GM23338 (cell line): ENCODE measurements around the gene THSD4. TPM values are rescaled to one million over a fixed set of nuclear protein-coding genes. Genes with fewer than 3 reads are reported as not detected.

Experiments
- ATAC-seq: fragments of 200-7000 bp; cut with Tn5 transposase; 3 replicates; pipeline ENCODE4 v1.9.1; 2020
- DNase-seq: peaks from one replicate; pipeline ENCODE4 v3.0.0-alpha.2; 2015; ENCODE audit warnings: low spot score
- H2AFZ ChIP-seq: fragments of 200-600 bp; sonication (generic); 2 replicates; pipeline ENCODE4 v1.8.0; 2016; ENCODE audit warnings: antibody characterized with exemption, mild to moderate bottlenecking, moderate library complexity
- H3F3A ChIP-seq: fragments of 200-600 bp; sonication (generic); replicated peaks from 2 replicates; pipeline ENCODE4 v1.8.0; 2017; ENCODE audit warnings: antibody characterized with exemption, mixed run types, low read depth
- H3K27ac ChIP-seq: fragments of 200-600 bp; sonication (generic); 2 replicates; pipeline ENCODE4 v1.6.1; 2016; ENCODE audit warnings: low read depth
- H3K27me3 ChIP-seq: fragments of 200-600 bp; sonication (generic); 2 replicates; pipeline ENCODE4 v1.8.0; 2016; ENCODE audit warnings: mild to moderate bottlenecking, mixed run types, moderate library complexity; ENCODE audit not compliant: insufficient read depth
- H3K36me3 ChIP-seq: fragments of 200-600 bp; sonication (generic); 2 replicates; pipeline ENCODE4 v1.8.0; 2016; ENCODE audit warnings: mild to moderate bottlenecking; ENCODE audit not compliant: insufficient read depth
- H3K4me1 ChIP-seq: fragments of 200-600 bp; sonication (generic); 2 replicates; pipeline ENCODE4 v1.8.0; 2016; ENCODE audit warnings: mild to moderate bottlenecking, moderate library complexity; ENCODE audit not compliant: insufficient read depth
- H3K4me2 ChIP-seq: fragments of 200-600 bp; sonication (generic); 2 replicates; pipeline ENCODE4 v1.7.1; 2017; ENCODE audit warnings: mixed run types
- H3K4me3 ChIP-seq: fragments of 200-600 bp; sonication (generic); 2 replicates; pipeline ENCODE4 v1.6.1; 2016; ENCODE audit warnings: mixed run types
- H3K79me2 ChIP-seq: fragments of 200-600 bp; sonication (generic); replicated peaks from 2 replicates; pipeline ENCODE4 v1.8.0; 2017; ENCODE audit warnings: mild to moderate bottlenecking; ENCODE audit not compliant: insufficient read depth
- H3K9me2 ChIP-seq: fragments of 200-600 bp; sonication (generic); 2 replicates; pipeline ENCODE4 v1.8.0; 2017; ENCODE audit not compliant: insufficient read depth
- H4K20me1 ChIP-seq: fragments of 200-600 bp; sonication (generic); replicated peaks from 2 replicates; pipeline ENCODE4 v1.8.0; 2017; ENCODE audit warnings: mild to moderate bottlenecking; ENCODE audit not compliant: insufficient read depth
- H3K27ac Mint-ChIP-seq: 2 replicates; pipeline ENCODE4 v1.8.0; 2020; ENCODE audit warnings: inconsistent platforms, mild to moderate bottlenecking, moderate library complexity, mixed read lengths
- H3K27me3 Mint-ChIP-seq: 3 replicates; pipeline ENCODE4 v1.8.0; 2022; ENCODE audit warnings: low read depth, mild to moderate bottlenecking, moderate library complexity, mixed read lengths, inconsistent platforms; ENCODE audit not compliant: insufficient read depth, poor library complexity
- H3K36me3 Mint-ChIP-seq: 3 replicates; pipeline ENCODE4 v1.8.0; 2021; ENCODE audit warnings: low read depth, mild to moderate bottlenecking, inconsistent platforms, moderate library complexity, mixed read lengths
- H3K4me1 Mint-ChIP-seq: 3 replicates; pipeline ENCODE4 v1.8.0; 2020; ENCODE audit warnings: mild to moderate bottlenecking, inconsistent platforms, mixed read lengths
- H3K4me3 Mint-ChIP-seq: 3 replicates; pipeline ENCODE4 v1.8.0; 2021; ENCODE audit warnings: moderate library complexity, mild to moderate bottlenecking, inconsistent platforms, mixed read lengths
- H3K9me3 Mint-ChIP-seq: 3 replicates; pipeline ENCODE4 v1.8.0; 2020; ENCODE audit warnings: moderate library complexity, mild to moderate bottlenecking, inconsistent platforms, mixed read lengths
- CREB1 ChIP-seq: fragments of 250-450 bp; sonication (Bioruptor Pico); IDR thresholded peaks from 2 replicates; pipeline ENCODE4 v1.5.0; 2020; ENCODE audit warnings: low read depth, mild to moderate bottlenecking, moderate library complexity
- ETS1 ChIP-seq: IDR thresholded peaks from 2 replicates; pipeline ENCODE4 v1.6.1; 2016; ENCODE audit warnings: antibody characterized with exemption
- EZH2 ChIP-seq: fragments of 200-600 bp; sonication (generic); IDR thresholded peaks from one replicate; pipeline ENCODE4 v1.8.0; 2017; ENCODE audit warnings: antibody characterized with exemption, mild to moderate bottlenecking, low read depth; ENCODE audit not compliant: unreplicated experiment
- EZH2phosphoT487 ChIP-seq: fragments of 200-600 bp; sonication (generic); IDR thresholded peaks from one replicate; pipeline ENCODE4 v1.8.1; 2018; ENCODE audit warnings: antibody characterized with exemption; ENCODE audit not compliant: unreplicated experiment
- JUNB ChIP-seq: IDR thresholded peaks from one replicate; pipeline ENCODE4 v1.6.1; 2016; ENCODE audit warnings: antibody characterized with exemption; ENCODE audit not compliant: unreplicated experiment
- NANOG ChIP-seq: IDR thresholded peaks from 2 replicates; pipeline ENCODE4 v1.6.1; 2016; ENCODE audit warnings: antibody characterized with exemption, borderline replicate concordance
- POLR2AphosphoS5 ChIP-seq: IDR thresholded peaks from 2 replicates; pipeline ENCODE4 v1.6.1; 2016; ENCODE audit warnings: antibody characterized with exemption, low read depth
- STAT1 ChIP-seq: IDR thresholded peaks from one replicate; pipeline ENCODE4 v1.6.1; 2016; ENCODE audit warnings: antibody characterized with exemption; ENCODE audit not compliant: unreplicated experiment
- ZNF114 ChIP-seq: fragments of 250-450 bp; sonication (Bioruptor Pico); IDR thresholded peaks from 2 replicates; pipeline ENCODE4 v1.5.0; 2020; ENCODE audit warnings: mild to moderate bottlenecking, moderate library complexity
- ZNF331 ChIP-seq: fragments of 250-450 bp; sonication (Bioruptor Pico); IDR thresholded peaks from 2 replicates; pipeline ENCODE4 v1.5.0; 2020; ENCODE audit warnings: low read depth, mild to moderate bottlenecking, moderate library complexity
- polyA plus RNA-seq: library from polyadenylated mRNA; unstranded; fragments of >200 nt; fragmentation: Nextera tagmentation; extraction: Ambion mirVana; gene quantifications from 2 replicates; pipeline ENCODE4 v1.2.1, GENCODE V29; 2016
- total RNA-seq: library from RNA; depleted of rRNA; stranded (reverse); fragments of >200 nt; shearing (Covaris generic); gene quantifications from 2 replicates; pipeline ENCODE4 v1.2.3, GENCODE V29; 2014
- TF ChIP-seq, protein P1 (sequence below), 2 experiments: fragments of 200-600 bp in 1 of 2; sonication (generic) in 1 of 2; conservative IDR thresholded peaks; 2 replicates each; pipeline versions ENCODE4 v1.5.1 to v1.6.1; 2016 to 2017; ENCODE audit warnings: antibody characterized with exemption in 2 of 2, low read depth in 2 of 2, mild to moderate bottlenecking in 2 of 2, moderate library complexity in 1 of 2
- TF ChIP-seq, protein P2 (sequence below): IDR thresholded peaks from one replicate; pipeline ENCODE4 v1.6.1; 2018; ENCODE audit warnings: antibody characterized with exemption; ENCODE audit not compliant: unreplicated experiment

THSD4 gene
- total and polyA plus RNA-seq, 2 experiments from 2014 or later: 2.0 to 7.4 TPM

DNA sequence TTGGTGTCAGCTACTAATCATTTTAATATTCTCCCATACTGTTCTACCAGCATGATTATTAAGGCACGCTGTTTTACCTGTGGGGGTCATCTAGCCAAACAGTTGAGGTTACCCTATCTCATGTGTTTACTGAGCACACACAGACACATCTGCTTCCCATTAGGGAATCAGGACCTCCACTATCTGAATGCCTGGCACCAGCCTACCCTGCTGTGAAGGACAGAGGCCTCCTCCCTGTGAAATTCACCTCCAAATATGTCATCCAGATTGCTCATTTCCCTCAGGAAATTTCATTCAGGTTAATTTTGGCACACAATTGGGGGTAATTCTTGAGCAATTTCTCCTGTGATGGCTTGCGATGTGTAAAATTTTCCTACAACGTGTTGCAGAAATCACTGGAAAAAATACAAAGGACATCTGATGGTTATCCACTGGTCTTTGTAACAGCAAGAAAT lies 539.5 kb downstream of the THSD4 start (continued):
- TF ChIP-seq, protein P1, sequence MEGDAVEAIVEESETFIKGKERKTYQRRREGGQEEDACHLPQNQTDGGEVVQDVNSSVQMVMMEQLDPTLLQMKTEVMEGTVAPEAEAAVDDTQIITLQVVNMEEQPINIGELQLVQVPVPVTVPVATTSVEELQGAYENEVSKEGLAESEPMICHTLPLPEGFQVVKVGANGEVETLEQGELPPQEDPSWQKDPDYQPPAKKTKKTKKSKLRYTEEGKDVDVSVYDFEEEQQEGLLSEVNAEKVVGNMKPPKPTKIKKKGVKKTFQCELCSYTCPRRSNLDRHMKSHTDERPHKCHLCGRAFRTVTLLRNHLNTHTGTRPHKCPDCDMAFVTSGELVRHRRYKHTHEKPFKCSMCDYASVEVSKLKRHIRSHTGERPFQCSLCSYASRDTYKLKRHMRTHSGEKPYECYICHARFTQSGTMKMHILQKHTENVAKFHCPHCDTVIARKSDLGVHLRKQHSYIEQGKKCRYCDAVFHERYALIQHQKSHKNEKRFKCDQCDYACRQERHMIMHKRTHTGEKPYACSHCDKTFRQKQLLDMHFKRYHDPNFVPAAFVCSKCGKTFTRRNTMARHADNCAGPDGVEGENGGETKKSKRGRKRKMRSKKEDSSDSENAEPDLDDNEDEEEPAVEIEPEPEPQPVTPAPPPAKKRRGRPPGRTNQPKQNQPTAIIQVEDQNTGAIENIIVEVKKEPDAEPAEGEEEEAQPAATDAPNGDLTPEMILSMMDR (conservative IDR thresholded peaks at IDR 0.05; ENCODE audit: low read depth in 2 of 2): no peak
- no peak for TF ChIP-seq STAT1
- TF ChIP-seq ETS1: no peak

DNA sequence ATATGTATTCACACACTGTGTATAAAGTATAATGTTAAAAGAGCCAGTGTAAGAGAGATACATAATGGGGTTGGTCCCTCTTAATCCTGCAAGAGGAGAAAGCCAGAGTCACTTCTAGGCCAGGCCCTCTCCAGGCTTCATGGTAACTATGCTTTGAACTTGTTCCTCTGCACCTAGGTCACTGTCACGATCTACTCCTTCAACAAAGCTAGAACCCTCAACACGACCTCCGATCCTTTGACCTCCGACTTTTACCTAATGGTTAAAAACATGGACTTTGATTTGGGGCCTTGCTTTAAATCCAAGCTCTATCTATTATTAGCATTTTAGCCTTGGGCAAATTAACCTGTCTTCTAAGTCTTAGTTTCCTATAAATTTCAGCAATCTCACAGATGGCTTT lies 541.2 kb downstream of the THSD4 start:
- ATAC-seq: no peak
- Mint-ChIP-seq H3K4me1 (peaks cover 13% of the 10 kb centered on the region; the same call in 2 of the 3 replicates), H3K4me3 (no peak overlapping the region), H3K9me3 (no peaks in the 10 kb centered on the region), H3K27me3 (no peaks in the 10 kb centered on the region), H3K36me3 (no peaks in the 10 kb centered on the region), H3K27ac (no peak overlapping the region)
- Histone ChIP-seq H3K4me1 (no peaks in the 10 kb centered on the region), H2AFZ (no peak overlapping the region), H3K9me2 (0 out of 2 replicates have a peak, but pooled peaks cover 3% of the 10 kb centered on the region), H4K20me1 (no peaks in the 10 kb centered on the region), H3K36me3 (no peaks in the 10 kb centered on the region), H3F3A (no peaks in the 10 kb centered on the region), H3K79me2 (no peaks in the 10 kb centered on the region), H3K4me2 (no peak overlapping the region), H3K4me3 (no peak overlapping the region), H3K27ac (no peak overlapping the region), H3K27me3 (no peaks in the 10 kb centered on the region)
- DNase-seq: no peak
- TF ChIP-seq ZNF331 (no peak), STAT1 (no peak), POLR2AphosphoS5 (no peak), ZNF114 (CRISPR knock-in tag) (no peak), EZH2phosphoT487 (no peak), EZH2 (no peak), CREB1 (CRISPR knock-in tag) (no peak), ETS1 (no peak), JUNB (no peak), NANOG (no peak)
- TF ChIP-seq, protein P1 (conservative IDR thresholded peaks at IDR 0.05; ENCODE audit: low read depth in 2 of 2): no peak
- TF ChIP-seq, protein P2, sequence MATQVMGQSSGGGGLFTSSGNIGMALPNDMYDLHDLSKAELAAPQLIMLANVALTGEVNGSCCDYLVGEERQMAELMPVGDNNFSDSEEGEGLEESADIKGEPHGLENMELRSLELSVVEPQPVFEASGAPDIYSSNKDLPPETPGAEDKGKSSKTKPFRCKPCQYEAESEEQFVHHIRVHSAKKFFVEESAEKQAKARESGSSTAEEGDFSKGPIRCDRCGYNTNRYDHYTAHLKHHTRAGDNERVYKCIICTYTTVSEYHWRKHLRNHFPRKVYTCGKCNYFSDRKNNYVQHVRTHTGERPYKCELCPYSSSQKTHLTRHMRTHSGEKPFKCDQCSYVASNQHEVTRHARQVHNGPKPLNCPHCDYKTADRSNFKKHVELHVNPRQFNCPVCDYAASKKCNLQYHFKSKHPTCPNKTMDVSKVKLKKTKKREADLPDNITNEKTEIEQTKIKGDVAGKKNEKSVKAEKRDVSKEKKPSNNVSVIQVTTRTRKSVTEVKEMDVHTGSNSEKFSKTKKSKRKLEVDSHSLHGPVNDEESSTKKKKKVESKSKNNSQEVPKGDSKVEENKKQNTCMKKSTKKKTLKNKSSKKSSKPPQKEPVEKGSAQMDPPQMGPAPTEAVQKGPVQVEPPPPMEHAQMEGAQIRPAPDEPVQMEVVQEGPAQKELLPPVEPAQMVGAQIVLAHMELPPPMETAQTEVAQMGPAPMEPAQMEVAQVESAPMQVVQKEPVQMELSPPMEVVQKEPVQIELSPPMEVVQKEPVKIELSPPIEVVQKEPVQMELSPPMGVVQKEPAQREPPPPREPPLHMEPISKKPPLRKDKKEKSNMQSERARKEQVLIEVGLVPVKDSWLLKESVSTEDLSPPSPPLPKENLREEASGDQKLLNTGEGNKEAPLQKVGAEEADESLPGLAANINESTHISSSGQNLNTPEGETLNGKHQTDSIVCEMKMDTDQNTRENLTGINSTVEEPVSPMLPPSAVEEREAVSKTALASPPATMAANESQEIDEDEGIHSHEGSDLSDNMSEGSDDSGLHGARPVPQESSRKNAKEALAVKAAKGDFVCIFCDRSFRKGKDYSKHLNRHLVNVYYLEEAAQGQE: no peak
